Limb (tissue), 2 donors: ENCODE results near the gene PPARD.
A peak's percentile ranks its signal among the peaks of the same experiment; 100 is the strongest.
"Not testable (repeated sequence)": the region's sequence is repeated elsewhere in the genome, so short reads cannot be mapped to it uniquely, and the experiment has no call there.

Source experiments
- DNase-seq, 2 donors: peaks; one replicate each; pipeline ENCODE4 v3.0.0-alpha.2; 2016; ENCODE audit errors: extremely low spot score in 2 of 2

PPARD gene

DNA sequence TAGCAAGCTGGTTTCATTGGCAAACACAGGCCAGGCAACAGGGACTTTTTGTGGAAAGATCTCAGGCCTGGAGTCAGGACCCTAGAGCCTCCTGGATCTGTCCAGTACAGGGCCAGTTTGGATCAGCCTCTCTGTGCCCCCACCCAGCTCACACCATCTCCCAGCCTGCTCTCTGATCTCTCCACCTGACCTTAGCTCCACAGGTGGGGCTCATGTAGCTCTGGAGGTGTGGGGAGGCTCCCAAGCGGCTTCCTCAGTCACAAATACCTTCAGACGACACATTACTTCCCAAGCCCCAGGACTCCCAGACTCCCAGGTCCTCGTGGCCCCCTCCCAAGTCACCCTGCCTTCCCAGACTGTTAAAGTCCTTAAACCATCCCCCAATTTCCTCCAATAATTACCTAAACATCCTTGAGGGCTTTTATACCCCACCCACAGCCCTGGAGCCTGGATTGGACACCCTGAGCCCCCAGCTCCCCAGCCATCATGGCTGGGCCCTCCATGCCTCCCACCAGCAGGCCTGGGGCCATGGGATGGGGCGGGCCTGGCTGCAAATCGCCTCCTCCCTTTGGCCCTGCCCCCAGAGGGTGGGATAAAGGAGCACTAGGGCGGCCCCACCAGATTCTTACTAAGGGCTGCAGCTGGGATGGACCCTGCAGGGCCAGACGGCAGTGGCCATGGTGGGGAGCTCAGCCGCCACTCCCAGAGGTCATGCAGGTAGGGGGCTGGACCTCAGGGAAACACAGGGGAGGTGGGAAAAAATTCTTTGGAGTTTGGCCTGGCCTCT, 93.9 kb downstream of the PPARD start:
- no peak for DNase-seq

DNA sequence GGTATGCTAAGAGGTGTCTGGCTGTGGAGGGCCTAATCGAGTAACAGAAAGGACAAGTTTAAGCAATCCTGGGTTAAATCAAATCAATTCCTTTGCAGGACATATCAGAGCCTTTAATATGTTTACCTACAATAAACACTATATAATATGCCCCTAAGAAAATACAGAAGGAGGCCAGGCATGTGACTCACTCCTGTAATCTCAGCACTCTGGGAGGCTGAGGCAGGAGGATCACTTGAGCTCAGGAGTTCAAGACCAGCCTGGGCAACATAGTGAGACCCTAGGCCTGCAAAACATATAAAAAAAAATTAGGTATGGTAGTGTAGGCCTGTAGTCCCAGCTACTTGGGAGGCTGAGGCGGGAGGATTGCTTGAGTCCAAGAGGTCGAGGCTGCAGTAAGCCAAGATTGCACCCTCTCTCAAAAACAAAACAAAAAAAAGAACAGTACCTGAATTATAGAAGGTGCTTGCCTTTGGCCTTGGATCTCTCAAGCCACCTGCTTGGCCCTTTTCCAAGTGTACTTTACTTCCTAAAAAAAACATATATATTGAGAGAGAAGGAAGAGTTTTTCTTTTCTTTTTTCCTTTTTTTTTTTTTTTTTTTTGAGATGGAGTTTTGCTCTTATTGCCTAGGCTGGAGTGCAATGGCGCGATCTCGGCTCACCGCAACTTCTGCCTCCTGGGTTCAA, 96.2 kb downstream of the PPARD start:
- not testable (repeated sequence) for DNase-seq

DNA sequence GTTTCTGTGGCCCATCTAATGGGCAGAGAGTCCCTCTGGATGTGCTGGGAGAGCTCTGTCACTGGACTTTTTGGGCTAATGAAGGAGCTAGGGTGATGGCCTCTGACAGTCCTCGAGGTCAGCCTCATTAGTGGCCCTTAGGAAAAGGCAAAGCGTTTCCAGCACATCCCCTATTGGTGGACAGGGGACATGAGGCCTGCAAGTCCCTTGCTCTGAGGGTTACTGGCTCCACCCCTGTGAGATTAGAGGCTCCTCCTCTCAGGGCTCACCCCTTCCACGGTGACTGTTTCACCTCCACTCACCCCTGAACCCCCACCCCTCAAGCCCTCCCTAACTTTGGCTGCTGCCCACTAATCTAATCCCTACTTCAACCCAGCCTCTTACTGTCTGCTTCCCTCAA, 97.0 kb downstream of the PPARD start:
- DNase-seq, result no peak

DNA sequence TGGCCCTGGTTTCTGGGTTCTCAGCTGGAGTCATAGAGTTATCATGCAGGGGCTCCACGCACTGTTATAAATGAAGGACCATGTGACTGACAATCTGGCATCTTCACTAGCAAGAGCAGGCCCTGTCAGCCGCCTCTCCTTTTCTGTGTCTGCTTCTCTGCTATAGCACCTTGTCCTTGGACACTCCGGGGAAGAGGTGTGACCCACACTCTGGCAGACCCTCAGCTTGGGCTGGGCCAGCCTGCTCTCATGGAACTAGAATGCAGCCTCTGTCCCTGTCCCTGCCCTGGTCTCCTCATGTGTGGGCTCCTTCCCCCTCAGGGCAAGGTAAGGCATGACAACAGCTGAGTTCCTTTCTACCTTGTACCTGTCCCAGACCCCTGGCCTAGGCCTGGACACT, 98.8 kb downstream of the PPARD start:
- DNase-seq, result no peak

DNA sequence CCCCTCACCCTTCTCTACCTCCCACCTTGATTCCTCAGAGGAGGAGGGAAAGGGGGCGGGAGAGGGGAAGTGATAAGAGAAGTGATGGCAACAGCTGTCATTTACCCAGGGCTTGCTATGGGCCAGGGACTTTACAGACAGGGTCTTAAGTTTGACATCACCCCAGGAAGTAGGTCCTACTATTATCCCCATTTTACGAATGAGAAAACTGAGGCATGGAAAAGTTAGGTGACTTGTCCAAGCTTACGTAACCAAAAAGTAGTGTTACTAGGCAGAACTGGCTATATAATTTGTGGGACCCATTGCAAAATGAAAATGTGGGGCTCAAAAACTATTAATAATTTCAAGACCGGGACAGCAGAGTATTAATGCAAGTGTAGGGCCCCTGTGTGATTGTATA, 99.3 kb downstream of the PPARD start:
- DNase-seq, result no peak

DNA sequence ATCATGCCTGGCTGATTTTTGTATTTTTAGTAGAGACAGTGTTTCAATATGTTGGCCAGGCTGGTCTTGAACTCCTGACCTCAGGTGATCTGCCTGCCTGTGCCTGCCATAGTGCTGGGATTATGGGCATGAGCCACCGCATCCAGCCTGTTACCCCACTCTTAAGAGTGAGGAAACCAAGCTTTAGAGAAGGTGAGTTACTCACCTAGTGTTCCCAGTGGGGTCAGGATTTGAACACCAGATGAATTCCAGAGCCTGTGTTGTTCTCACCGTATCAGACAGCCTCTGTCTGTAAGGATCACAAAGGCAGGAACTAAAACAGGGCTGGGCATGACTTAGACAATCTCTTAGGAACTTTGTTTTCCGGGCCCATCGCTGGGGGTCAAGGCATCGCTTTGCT, 100.3 kb downstream of the PPARD start:
- no peak for DNase-seq

DNA sequence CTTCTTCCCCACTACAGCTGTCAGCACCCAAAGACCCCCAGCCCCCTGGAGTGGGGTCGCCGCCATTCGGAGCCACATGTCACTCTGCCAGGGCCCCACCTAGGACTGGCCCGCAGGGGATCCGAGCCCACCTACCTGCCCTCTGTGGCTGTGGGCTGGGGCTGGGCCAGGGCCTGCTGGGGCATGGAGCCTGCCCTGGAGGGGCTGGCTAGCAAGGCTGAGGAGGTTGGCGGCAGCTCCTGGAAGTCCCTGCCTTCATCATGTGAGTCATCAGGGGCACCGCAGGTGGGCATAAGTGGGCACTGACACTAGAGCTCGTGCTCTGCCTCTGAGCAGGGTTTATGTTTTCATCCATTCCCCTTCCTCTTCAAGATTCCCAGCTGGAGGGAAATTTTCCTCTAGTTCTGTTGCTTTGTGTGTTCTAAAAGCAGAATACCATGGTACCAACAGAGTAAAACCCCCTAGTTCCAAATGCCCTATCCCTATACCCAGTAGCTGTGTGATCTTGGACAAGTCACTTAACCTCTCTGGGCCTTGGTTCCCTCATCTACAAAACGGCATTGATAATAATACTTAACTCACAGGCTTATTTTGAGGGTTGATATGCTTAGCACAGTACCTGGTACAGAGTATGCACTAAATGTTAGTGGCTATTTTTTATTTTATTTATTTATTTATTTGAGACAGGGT, 101.1 kb downstream of the PPARD start:
- no peak for DNase-seq

DNA sequence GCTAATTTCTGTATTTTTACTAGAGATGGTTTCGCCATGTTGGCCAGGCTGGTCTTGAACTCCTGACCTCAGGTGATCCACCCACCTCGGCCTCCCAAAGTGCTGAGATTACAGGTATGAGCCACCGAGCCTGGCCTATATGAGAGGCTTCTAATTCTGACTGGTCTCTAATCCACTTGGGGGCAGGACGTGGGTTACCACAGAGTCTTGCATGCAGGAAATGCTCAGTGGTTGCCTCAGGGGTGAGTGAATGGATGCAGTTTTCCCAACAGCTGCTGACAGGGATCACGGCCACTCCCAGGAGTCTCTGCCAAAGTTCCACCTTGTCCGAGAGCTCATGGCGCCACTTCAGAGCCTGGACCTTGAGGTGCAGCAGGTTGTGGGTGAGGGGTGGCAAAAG, 103.3 kb downstream of the PPARD start:
- DNase-seq, result no peak

DNA sequence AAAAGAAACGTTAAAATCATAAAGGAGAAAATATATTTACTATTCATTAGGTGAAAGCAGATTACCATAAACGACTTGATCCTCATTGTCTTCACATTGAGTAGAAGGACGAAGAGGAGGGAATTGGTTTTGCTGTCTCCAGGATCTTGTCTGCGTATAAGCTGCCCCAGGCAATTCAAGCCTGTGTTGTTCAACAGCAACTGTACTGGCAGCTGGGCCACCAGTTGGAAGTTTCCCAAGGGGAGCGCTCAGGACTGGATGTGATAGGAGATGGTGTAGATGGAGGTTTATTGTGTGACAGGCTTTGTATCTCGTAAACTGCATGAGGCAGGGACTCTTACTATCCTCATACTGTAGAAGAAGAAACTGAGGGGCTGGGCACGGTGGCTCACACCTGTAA, 105.8 kb downstream of the PPARD start:
- DNase-seq, result no peak

DNA sequence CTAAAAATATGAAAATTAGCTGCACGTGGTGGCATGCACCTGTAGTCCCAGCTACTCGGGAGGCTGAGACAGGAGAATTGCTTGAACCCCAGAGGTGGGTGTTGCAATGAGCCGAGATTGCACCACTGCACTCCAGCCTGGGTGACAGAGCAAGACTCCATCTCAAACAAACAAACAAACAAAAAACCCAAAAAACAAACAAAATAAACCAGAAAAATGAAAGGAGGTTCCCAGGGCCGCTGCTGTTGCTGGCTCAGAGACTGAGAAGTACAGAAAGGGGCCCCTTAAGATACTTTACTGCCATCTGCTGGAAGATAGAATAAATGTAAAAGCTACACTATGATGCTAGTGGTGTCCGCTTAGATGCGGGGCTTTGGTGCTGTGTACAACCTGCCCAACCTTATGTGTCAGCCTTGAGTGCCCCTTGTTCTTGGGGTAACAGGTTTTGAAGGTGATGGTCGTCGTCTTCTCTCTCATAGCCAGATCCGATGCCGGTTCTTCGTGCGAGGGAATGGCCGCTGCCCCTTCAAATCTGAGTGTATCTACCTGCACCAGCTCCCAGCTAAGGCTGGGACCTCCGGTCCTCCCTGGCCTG, 107.0 kb downstream of the PPARD start:
- peak in 1 of 2 donors; percentile 88 for DNase-seq

DNA sequence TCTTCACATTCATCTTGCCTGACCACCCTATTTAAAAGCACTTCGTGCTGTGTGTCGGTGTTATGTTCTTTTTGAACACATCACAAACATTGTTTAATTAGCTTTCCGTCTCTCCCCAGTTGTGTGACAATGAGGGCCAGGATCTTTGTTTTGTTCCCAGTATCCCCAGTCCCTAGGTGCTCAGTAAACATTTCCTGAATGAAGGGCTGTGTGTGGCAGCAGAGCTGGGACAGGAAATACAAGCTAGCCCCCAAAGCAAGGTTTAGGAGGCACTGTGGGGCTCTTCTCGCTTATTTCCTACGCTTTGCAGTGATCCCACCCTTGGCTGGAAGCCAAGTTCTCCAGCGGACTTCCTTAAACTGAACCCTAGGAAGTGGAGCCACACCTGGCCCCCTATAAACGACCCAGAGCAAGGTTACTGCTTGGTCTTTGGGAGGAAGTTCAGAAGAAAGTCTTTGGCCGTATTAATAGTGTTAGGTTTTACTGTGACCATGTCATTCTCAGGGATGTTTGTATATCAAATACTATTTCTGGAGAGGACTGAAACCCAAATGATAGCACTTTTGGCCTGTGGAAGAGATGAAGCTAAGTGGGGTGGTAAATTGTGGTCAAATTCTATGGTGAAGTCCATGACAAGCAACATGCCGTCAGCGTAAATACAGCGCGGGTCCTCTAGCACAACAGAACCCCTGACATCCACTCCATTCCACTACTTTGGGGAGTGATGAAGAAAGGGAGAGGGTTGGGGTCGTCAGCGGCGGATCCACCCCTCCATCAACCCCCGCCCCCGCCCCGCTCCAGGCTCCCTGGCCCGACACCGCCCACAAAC, 109.2 kb downstream of the PPARD start:
- peak in 1 of 2 donors; percentile 51 for DNase-seq

DNA sequence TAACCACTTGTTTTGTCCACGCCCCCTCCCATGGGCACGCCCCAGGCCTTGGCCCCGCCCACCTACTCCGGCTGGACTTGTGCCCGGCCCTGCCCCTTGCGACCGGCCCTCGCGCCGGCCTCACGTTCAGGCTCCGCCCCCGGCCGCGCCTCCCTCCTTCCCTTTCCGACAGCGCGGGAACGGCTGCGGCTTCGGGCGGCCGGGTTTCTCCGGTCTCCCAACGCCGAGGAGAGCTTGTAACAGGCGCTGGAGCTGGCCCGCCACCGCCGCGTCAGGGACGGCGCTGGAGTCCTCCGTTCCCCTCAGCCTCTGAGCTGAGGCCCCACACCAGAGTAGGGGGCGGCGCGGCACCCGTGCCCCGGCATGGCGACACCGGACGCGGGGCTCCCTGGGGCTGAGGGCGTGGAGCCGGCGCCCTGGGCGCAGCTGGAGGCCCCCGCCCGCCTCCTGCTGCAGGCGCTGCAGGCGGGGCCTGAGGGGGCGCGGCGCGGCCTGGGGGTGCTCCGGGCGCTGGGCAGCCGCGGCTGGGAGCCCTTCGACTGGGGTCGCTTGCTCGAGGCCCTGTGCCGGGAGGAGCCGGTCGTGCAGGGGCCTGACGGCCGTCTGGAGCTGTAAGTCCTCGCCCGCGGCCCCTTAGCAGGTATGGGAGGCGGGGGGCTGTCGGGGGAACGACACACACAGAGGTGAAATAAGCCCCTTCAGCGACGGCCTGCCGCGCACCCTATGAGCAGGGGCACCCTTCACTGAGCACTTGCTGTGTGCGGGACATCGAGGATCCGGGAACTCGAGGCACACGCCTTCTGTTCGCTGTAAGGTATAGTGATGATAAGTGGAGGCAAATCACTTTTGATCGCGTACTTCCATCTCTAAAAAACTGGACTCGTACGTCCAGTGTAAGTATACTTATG, 110.1 kb downstream of the PPARD start, which contains the start of gene FANCE:
FANCE (plus strand) TSS at position 156 of the 908 bp plus-strand sequence; CDS start at position 364, 208 bp downstream.
- DNase-seq, result peak; percentile 91 to 99

DNA sequence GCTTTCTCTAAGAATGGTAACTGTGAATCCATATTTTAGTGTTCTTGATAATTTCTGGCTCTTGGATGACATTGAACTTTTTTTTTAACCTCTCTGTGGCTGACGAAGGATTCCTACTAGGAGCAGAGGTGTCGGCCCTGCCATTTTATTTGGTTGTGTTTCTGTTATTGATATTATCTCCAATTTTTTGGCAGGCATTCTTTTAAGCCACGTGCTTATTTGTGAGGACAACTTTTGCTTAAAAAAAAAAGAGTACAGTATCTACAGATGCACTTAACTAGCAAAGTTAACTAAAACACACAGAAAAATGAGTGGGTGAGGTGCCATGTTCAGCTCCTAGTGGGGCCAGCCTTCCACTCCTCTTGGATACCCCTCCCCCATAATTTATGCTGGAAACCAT, 110.9 kb downstream of the PPARD start:
- DNase-seq, result no peak

DNA sequence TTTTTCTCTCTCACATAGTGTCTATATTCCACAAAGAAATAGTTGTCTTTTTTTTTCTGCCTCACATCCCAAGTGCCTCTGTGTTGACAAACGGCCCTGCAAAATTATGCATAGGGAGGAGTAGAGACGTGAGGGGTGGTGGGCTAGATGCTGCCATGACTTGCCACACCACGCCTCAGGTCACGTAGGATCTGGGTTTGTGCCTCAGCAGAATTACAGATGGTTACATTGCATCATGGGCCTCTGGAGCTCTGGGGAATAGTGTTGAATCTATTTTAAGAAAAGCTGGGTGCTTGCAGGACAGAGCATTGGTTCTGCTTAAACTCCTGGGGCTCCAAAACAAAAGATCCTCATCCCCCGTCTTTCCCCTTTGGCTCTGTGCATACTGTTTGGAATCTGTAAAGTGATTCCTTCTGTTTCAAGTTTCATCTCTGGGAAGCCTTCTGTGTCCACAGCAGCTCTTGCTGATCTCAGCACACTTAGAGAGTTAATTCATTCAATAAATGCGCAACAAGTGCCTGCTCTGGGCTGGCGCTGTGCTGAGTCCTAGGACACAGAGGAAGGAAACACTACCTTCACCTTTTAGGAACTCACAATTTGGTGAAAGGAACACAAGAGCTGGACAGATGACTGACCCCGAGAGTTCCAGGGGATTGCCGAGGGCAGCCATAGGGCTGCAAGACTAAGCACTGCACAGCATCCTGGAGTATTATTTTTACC, 112.2 kb downstream of the PPARD start:
- no peak for DNase-seq

DNA sequence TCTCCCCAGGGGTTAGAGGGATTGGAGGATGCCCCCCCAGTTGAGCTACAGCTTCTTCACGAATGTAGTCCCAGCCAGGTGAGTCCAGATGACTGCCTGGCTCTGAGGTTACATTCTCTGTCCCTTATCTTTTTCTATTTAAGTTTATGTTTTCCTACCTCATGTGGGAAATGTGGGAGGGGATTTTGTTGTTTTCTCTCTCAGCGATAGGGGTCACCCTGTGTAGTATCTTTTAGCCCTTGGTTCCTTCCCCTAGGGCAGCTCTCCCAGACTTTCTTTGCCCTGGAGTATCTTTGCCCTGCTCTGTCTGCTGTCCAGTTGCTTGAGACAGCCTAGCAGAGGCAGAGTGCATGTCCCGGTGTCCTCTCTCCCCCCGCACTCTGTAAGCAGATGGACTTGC, 115.5 kb downstream of the PPARD start:
- DNase-seq, result no peak

DNA sequence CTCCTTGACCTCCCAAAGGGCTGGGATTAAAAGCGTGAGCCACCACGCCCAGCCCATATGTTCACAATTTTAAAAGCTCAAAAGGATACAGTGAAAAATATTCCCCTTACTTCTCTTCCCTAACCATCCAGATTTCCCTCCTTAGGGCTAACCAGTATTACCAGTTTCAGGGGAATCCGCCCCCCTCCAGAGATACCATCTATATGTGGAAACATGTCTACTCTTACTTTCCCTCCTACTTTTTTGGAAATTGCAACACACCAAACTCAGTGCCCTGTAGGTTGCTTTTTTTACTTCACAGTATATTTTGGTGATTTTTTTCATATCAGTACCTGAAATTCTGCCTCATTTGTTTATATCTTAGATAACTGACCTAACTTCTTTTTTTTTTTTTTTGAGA, 118.9 kb downstream of the PPARD start:
- no peak for DNase-seq

DNA sequence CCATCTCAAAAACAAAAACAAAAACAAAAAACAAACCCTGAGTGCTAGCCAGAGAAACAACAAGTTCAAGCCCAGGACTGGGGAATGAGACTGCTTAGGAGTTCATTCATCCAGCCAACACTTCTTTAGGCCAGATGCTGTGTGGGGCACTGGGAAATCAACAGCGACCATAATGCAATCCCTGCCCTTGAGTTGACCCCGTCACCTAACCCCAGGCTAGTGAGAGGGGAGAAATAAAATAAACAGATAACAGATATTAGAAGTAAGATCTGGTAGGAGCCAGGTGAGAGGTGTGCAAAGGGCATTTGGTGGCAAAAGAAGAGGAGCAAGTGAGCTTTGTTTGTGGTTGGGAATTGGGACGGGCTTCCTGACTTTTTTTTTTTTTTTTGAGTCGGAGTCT, 120.9 kb downstream of the PPARD start:
- DNase-seq, result no peak

DNA sequence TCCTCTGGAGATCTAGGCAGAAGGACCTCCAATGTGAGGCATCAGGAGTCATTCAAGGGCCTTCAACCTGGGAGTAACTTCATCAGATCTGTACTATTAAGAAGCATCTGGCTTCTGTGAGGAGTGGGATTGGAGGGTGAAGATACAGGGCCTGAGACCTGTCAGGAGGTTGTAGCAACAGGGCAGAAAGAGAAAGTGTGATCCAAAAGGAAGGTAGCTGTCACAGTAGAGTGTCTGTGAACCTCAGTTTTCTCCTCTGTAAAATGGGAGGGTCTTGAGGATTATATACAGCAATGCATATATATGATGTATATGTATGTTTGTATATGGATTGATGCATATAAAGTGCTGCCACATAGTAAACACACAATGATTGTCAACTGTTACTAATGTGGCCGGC, 123.3 kb downstream of the PPARD start:
- DNase-seq, result no peak

DNA sequence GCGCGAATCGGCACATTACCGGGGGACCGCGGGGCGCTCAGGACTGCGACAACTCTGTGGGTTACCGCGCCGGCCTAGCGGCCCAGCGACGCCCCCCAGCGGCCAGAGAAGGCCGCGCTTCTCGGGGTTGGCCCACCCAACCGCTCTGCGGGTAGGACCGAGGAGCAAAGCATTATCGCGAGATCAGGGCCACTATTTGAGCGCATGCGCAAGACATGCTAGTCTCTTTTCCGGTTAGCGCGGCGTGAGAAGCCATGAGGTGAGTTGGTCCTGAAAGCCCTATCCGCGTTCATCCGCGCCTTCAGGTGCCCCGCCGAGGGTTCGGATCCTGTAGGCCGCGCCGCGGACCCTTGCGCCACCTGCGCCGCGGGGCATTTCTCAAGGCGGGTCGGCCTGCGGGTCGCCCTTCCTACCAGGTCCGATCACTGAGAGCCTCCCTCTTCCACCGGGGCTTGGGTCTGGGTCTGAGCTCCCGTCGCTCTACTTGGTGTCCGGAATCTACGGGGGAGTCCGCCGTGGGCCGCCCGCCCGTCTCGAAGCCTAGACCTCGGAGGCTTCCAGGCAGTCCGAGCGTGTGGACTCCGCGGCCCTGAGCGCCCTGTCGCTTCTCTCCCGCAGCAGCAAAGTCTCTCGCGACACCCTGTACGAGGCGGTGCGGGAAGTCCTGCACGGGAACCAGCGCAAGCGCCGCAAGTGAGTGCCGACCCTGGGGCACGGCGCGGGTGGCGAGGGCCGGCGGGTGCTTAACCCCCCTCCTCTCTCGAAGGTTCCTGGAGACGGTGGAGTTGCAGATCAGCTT, 126.0 kb downstream of the PPARD start, which contains the start of gene RPL10A:
RPL10A (plus strand) TSS at position 221 of the 799 bp plus-strand sequence; CDS start at position 255, 34 bp downstream.
- peak; percentile 95 to 98 for DNase-seq
